CD4-positive, alpha-beta T cell treated with Interferon alpha-2 for 1 hour (primary cell): Measurements from ENCODE around the gene E2F2.
A peak's percentile ranks its signal among the peaks of the same experiment; 100 is the strongest.

Experiments
- DNase-seq, 2 donors: peaks; one replicate each; pipeline ENCODE4 v3.0.0-alpha.2; 2020 to 2022

Gene E2F2, protein sequence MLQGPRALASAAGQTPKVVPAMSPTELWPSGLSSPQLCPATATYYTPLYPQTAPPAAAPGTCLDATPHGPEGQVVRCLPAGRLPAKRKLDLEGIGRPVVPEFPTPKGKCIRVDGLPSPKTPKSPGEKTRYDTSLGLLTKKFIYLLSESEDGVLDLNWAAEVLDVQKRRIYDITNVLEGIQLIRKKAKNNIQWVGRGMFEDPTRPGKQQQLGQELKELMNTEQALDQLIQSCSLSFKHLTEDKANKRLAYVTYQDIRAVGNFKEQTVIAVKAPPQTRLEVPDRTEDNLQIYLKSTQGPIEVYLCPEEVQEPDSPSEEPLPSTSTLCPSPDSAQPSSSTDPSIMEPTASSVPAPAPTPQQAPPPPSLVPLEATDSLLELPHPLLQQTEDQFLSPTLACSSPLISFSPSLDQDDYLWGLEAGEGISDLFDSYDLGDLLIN

DNA sequence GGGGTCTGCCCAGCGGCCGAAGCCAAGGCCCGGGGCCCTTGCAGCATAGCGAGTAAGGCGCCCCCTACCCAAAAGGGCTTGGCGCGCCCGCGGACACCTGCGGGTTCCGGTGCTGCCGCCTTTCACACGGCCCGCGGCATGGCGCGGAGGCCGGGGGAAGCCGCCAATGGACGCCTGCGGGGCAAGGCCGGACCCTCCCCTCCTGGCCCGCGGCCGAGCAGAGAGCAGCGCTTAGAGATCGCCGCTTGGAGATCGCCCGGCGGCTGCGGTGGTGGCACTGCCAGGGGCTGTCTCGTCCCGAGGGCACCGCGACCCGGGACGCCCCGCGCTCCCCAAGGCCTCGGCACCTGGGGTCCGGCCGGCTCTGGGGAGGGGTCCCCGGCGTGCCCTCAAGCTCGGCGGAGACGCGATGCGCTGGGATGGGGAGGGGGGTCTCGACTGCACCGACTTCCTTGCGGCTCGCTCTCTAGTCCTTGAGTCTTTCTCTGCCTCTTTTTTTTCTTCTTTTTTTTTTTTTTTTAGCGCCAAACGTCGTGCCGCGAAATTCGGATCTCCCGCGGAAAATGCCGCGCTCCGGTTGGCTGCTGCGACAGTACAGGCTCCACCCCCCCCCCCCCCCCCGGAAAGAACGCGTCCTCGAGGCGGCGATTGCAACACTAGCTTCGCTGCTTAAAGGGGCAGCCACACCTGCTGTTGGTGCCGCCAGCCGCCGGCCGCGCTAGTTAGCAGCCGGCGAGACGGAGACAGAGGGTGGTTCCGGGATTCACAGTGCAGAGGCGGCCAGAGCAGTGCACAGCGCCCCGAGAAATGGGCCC is at the start of gene E2F2:
TSS of gene E2F2 (minus strand) at position 487 of the 815 bp plus-strand sequence. CDS start at position 47, 440 bp downstream.
- peak; percentile 85 to 89 for DNase-seq

DNA sequence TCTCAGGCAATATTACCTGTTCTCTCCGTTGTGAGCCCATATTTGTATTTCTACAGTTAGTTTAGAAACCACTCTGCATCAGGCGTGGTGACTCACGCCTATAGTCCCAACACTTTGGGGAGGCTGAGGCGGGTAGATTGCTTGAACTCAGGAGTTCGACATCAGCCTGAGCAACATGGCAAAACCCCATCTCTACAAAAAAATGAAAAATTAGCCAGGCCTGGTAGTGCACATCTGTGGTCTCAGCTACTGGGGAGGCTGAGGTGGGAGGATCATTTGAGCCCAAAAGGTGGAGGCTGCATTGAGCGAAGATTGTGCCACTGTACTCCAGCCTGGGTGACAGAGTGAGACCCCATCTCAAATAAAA is 47.9 kb upstream of the E2F2 start:
- DNase-seq: no peak

DNA sequence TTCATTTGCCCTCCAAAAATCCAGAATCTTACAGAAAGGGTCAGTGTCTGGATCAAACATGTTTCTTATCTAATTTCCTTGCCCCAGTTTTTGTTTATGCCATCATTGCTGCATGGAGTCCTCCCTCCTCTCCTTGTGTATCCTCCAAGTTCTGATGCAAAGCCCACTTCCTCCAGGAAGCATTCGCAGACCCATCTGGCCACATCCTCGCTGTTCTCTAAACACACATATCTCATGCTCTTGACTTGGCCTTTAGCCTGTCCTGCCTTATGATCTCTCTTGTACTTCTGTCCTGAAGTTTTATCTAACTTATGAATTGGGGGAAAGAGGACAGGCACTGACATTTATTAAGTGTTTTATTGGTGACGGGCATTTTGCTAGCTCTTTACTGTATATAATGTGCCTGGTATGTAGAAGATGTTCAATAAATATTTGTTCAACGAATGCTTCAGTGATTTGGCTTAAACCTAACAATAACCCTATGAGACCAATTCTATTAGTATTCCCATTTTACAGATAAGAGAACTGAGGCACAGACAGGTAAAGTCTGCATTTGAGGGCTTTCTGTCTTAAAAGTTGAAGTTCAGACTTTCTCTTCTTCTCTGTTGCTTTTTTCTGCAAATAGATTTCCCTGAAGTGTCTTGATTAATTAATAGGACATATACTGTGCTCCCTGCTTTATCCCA is 47.4 kb upstream of the E2F2 start:
- DNase-seq: no peak

DNA sequence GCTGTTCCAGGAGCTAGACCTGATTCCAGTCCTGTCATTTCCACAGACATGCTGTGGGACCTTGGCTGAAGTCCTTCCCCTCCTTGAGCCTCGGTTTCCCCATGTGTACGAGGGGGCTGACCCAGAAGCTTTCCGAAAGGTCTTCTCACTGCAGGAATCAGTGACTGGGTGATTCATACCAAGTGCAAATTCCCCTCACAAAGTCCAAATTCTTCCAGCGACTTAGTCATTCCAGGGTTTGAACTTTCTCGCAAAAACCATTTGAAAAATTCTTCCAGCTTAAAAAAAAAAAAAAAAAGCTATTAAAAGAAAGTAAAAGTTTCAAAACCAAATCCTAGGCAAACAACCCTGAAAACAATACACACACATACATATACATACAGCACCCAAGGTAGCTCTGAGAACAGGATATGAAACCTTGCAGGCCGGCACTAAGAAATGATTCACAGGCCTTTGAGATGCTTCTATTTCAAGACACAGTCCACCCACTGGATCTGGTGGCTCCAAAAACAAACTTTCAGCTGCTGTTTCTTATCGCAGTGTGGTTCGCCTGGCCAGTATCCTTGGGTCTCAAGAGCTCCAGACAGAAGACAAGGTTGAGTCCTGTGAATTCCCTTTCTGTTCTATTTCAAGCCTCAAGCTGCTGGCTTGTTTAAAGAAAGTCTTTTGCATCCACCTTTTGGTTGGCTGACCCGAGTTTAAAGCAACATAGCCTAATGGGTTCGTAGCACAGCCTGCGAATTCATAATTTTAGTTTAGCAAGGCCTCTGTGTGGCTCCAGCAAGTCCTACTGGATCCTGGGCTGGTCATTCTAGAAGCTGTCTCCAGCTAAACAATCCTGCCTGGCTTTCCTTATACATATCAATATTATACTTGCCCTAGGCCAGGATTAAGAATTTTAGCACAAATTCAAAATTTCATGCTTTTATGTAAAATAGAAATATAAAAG is 46.3 kb upstream of the E2F2 start:
- peak in 1 of 2 donors; percentile 27 for DNase-seq

DNA sequence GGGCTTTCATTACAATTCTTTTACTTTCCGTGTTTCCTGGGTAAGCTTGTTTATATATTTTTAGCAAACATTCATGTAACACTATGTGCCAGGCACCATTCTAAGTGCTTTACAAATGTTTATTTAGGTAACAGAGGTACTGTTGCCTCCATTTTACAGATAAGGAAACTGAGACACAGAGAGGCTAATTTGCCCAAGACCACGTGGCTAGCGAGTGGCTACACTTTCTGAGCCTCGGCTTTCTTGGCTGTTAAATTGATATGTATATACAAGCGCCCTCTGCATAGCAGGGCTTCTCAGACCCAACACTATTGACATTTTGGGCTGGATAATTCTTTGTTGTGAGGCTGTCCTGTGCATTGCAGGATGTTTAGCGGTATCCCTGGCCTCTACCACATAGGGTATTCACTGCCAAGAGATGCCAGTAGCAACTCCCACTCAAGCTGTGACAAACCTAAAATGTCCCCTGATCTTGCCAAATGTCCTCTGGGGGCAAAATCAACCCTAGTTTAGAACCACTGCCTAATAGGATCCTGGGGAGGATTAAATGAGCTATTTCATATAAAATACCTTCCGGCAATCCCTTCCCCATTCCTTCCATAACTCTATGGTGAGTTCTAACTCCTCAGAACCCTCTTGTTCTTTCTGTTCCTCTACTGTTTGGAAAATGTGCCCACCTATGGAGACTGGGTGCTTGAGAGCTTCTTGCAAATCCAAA is 45.5 kb upstream of the E2F2 start:
- DNase-seq: no peak

DNA sequence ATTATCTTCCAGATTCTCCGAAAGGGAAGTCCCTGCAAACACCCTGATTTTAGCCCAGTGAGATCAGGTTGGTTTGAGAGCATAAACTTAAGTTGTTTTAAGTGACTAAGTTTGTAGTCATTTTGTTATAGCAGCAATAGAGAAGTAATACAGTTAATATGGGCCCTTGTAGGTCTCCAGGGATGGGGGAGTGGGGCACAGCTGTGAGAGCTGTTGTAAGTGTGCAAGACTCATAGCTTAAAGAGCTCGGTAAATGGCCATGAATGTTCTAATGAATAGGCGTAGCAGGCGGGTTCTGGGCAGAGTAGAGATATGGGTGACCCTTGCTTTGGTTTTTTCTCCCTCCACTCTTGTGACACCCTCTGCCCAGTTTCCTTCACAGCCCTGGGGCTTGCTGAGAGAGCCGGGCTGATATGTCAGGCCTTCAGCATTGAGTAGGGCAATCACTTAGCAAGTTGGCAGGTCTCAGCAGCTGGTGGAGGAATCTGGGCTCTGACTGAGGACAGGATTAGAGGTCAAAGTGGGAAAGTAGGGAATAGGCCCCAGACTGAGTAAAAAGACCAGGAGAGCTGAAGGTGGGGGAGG is 44.3 kb upstream of the E2F2 start:
- no peak for DNase-seq

DNA sequence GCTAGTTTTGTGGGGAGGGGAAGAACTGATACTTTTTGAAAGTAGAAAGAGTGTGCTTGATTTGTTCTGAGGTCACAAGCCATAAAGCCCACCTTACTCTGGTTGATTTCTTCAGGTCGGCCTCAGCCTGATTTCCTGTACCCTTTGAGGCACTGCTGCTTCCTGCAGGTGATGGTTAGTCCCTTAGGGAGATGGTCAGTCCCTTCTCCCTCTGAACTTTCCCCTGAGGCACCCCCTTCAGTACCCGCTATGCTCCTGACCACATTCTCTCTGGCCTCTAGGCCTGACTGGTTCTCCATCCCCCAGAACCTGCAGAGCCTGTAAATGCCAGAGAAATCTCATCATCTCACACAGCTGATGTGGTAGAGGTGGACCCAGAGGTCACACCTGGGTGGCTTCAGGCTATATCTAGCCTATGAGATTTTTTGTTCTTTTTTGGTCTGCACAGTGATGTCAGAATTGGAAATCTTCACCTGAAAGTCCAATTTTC is 43.3 kb upstream of the E2F2 start:
- no peak for DNase-seq

DNA sequence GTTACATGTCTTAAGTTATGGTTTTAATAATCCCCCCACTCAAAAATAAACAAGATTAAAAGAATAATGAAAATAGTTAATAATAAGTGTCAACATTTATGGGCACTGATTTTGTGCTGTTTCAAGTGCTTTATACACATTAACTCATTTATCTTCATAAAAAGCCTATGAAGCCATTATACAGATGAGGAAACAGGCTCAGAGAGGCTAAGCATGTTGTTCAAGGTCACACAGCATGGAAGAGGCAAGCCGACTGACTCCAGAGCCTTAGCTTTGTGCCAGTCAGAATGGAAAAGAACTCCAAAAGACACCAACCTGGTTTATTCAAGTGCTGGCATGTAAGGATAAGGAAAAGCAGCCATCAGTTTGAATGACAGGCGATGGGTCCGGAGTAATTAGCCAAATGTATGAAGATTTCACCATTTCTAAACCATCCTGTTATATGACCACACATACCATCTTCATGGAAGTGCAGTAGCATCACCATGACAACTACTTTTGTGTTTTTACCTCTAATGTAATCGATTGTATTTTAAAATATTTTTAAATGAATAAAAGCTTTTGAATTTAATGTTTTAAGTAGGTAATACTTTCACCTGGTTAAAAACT is 42.6 kb upstream of the E2F2 start:
- DNase-seq: no peak

DNA sequence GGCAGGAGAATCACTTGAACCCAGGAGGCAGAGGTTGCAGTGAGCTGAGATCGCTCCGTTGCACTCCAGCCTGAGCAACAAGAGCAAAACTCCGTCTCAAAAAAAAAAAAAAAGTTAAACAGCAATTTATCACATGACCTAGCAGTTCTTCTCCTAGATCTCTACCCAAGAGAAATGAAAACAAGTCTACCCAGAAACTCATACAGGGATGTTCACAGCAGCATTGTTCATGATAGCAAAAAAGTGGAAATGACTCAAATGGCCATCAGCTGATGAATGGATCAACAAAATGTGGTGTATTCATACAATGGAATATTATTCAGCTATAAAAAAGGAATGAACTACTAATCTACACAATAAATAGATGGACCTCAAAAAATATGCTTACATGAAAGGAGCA is 40.4 kb upstream of the E2F2 start:
- DNase-seq: no peak

DNA sequence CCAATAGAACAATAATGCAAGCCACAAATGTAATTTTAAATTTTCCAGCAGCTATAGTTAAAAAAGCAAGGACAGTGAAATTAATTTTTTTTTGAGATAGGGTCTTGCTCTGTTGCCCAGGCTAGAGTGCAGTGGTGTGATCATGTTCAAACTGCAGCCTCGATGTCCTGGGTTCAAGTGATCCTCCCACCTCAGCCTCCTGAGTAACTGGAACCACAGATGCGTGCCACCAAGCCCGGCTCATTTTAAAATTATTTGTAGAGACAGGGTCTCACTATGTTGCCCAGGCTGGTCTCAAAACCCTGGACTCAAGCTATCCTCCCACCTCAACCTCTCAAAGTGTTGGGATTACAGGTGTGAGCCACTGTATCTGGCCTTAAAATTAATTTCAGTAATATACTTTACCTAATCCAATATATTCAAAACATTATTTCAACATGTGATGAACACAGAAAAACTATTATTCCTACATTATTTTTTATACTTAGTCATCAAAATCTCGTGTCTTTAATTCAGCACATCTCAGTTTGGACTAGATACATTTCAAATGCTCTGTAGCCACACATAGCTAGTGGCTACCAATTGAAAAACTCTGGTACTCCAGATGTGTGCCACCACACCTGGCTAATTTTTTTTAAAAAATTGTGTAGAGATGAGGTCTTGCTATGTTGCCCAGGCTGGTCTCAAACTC is 39.1 kb upstream of the E2F2 start:
- DNase-seq: no peak

DNA sequence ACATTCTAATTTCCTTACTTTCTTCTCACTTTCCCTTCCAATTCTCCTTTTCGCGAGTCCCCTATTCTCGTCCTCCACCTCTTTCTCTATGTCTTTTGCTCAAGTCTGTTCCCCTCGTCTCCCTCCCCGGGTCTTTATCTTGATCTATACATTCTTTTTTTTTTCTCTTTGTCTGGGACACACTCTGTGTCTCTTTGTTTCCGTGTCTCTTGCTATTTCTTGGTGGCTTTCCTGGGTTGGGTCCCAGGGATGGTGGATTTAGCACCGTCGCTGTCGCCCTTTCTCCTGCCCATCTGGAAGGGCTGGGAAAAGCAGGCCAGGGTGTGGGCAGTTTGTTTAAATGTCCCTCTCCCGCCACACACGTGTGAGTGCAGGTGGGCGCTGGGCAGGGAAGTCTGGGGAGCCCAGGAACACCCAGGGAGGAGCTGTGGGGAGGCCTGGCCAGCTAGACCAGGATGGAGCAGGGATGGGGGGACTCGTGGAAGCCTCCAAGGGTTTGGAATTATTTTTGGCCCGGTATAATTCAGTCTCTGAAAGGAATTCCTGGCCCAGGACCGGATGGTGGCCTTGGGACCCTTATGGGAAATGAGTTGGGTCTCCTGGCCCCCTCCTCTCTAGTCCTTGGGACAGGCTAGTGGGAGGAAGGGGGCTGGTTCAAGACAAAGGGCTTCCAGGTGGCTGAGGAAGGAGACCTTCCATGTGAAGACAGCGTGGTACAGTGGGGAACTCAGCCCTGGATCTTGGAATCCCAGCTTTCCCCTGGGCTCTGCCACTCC is 37.8 kb upstream of the E2F2 start:
- DNase-seq: no peak

DNA sequence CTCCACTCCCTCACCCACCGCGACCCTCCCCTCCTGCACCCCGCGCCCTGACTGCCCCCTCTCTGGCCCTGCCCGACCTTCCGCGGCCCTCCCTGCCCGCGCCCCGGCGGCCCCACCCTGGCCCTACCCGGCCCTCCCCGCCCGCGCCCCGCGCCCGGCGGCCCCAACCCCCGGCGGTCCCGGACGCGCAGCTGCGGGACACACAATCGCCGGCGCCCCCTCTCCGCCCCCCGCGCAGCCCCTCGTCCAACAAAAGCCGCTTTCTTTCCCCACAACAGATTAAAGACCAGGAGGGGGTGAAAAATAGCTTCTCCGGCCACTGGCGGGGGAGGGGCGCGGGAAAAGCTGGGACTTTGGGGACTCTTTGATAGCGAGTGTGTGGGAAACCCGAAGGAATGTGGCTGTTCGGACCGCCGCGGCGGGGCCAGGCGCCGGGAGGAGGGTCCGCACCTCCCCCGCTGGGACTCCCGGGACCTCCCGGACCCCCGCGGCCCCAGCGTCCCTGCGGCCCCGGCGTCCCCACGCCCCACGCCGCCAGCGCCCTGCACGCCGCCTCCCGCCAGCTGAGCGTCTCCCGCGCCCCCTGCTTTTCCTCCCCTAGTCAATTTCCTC is 37.1 kb upstream of the E2F2 start:
- no peak for DNase-seq

DNA sequence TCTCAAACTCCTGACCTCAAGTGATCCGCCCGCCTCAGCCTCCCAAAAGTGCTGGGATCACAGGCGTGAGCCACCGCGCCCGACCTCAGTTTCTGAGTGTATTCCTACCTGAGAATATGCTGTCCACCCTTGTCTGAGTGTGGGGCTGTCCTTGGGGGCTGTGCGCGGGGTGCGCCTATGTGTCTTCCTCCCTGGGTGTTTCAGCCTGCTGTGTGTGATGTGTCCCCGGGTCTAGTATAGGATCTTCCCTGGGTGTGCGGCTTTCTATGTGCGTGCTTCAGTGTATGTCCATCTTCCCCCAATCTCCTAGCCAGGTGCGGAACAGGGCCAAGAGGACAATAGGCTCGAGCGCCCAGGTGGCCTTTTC is 36.6 kb upstream of the E2F2 start:
- no peak for DNase-seq

DNA sequence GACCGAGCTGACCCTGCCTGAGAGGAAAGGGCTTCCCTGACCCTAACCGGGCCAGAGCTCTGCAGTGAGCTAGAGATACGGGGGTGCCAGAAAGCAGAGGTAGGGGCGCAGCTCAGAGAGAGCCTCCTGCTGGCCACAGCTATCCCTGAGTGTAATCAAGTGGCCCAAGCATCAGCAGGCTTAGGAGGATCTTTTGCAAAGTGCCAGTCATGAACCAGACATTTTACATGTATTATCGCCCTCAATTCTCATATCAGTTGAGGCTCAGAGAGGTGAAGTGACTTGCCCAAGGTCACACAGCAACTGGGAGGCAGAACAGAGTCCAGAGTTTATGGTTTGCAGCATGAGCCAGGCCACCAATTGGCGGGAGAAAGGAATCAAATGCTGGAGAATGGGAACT is 35.3 kb upstream of the E2F2 start:
- no peak for DNase-seq

DNA sequence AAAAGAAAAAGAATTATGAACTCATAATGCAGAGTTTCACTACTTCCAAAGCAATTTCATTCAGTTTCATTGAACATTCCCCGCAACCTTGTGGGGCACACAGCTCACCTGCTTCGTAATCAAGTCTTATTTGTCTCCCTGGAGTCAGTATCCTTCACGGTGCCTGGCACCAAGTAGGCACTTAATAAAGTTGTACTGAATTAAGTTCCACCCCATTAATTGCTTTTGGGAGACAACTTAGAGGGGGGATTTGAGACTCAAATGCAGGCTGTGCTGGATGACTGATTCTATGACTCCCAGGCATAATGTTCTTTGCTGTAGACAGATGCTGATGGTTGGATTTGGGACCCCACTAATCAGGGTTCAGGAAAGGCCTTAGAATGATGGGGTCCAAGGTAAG is 34.7 kb upstream of the E2F2 start:
- DNase-seq: no peak

DNA sequence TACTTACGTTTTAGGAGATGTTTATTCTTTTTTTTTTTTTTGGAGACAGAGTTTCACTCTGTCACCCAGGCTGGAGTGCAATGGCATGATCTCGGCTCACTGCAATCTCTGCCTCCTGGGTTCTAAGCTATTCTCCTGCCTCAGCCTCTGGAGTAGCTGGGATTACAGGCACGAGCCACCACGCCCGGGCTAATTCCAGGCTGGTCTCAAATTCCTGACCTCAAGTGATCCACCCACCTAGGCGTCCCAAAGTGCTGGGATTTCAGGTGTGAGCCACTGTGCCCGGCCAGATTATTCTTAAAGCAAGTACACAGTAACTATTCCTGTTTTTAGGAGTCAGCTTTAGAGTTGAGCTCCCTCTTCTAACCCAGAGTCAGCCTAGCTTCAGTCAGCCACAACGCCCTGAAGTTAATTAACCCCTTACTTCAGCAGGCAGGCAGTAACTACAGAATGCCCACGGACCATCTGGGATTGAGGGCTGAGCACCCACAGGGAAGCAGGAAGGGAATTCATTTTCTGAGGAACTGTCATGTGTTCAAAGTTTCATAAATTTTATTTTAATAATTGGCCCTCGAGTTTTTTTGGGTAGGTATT is 33.6 kb upstream of the E2F2 start:
- no peak for DNase-seq

DNA sequence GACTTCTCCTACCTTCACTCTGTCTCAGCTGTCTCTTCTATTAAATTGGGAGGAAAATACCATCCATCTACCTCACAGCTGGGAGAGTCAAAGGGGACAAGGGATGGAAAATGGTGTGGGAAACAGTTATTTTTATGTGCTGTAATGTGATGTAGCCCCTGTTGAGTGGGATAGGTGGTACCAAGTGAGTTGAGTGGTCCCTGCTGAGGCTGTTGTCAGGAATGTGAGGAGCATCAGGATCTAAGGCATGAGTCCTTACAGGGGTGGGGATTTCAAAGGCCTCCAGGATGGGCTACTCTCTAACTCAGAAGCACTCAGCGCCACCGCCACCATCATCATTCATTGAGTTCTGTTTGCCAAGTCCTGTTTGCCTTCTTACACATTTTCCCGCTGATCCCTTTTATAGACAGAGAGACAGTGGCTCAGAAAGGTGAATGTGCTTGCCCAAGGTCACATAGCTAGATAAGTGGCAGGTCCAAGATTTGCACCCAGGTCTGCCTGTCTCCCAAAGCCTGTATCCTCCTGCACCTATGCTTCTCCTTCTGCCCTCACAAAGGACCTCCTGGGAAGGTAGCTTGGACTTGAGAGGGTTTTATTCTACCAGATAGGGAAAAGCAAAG is 32.8 kb upstream of the E2F2 start:
- no peak for DNase-seq

DNA sequence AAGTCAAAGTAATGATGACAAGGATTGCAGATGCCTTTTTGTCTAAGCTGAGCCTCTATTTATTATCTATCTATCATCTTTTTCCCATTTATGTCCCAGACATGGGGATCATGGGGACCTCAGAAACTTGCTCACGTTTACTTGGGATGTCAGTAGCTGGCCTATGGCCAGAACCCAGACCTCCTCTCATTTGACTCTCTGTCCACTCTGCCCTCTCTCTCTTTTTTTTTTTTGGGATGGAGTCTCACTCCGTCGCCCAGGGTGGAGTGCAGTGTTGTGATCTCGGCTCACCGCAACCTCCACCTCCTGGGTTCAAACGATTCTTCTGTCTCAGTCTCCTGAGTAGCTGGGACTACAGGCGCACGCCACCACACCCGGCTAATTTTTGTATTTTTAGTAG is 32.0 kb upstream of the E2F2 start:
- DNase-seq: no peak
